MCF 10A (cell line): Measurements from ENCODE around the gene DOCK9. TPM values are rescaled to one million over a fixed set of nuclear protein-coding genes. Genes with fewer than 3 reads are reported as not detected.

ENCODE experiments used
- BruUV-seq: library from RNA; stranded (reverse); fragments of 400-500 nt; replicated peaks from 2 replicates; lab custom pipeline; 2021; lab: Mats Ljungman, UMichigan
- CTCF ChIA-PET: fragments of 300-600 bp; sonication (Branson Sonifier 250); formaldehyde crosslinking; extraction: SDS; loops from one replicate; lab custom pipeline; 2021; ENCODE audit warnings: antibody characterized with exemption, inconsistent platforms; lab: Yijun Ruan, JAX
- POLR2A ChIA-PET: fragments of 300-600, 350-650 bp; sonication (Branson Sonifier 250); formaldehyde crosslinking; extraction: SDS; loops from one replicate; lab custom pipeline; 2020; ENCODE audit warnings: antibody characterized with exemption, inconsistent platforms; lab: Yijun Ruan, JAX
- DNase-seq: peaks from one replicate; pipeline ENCODE4 v3.0.0-alpha.2; 2018; ENCODE audit not compliant: unreplicated experiment
- H3K27ac Mint-ChIP-seq: one replicate; pipeline ENCODE4 v1.8.0; 2022; ENCODE audit warnings: mild to moderate bottlenecking, low read depth, mixed read lengths; ENCODE audit not compliant: unreplicated experiment
- H3K27me3 Mint-ChIP-seq: one replicate; pipeline ENCODE4 v1.8.0; 2022; ENCODE audit warnings: mixed read lengths; ENCODE audit not compliant: insufficient read depth, unreplicated experiment
- H3K36me3 Mint-ChIP-seq: one replicate; pipeline ENCODE4 v1.8.0; 2022; ENCODE audit warnings: mild to moderate bottlenecking, moderate library complexity, mixed read lengths; ENCODE audit not compliant: insufficient read depth, unreplicated experiment
- H3K4me1 Mint-ChIP-seq: one replicate; pipeline ENCODE4 v1.8.0; 2022; ENCODE audit warnings: mixed read lengths; ENCODE audit not compliant: insufficient read depth, unreplicated experiment
- H3K4me3 Mint-ChIP-seq: one replicate; pipeline ENCODE4 v1.8.0; 2022; ENCODE audit warnings: mild to moderate bottlenecking, moderate library complexity, mixed read lengths; ENCODE audit not compliant: unreplicated experiment
- H3K9me3 Mint-ChIP-seq: one replicate; pipeline ENCODE4 v1.8.0; 2022; ENCODE audit warnings: mixed read lengths; ENCODE audit not compliant: unreplicated experiment
- CTCF ChIP-seq: fragments of 200-600 bp; IDR thresholded peaks from one replicate; pipeline ENCODE4 v1.8.0; 2022; ENCODE audit warnings: antibody characterized with exemption, mild to moderate bottlenecking; ENCODE audit not compliant: unreplicated experiment
- intact Hi-C: fragments of 100-400 bp; cut with micrococcal nuclease; formaldehyde crosslinking; loops from 2 replicates; pipeline ENCODE4 v1.14.1; 2022
- total RNA-seq: library from RNA; stranded (reverse); gene quantifications from 2 replicates; pipeline ENCODE4 v1.2.3, GENCODE V29; 2022

Gene DOCK9
- total RNA-seq, 1 experiment from 2014 or later = 77.0 TPM

- ChIA-PET POLR2A (interaction anchor here (0.5 to 0.6 kb wide), 2 partner anchors 247 to 1030 kb away, joined by 3 to 4 read pairs; no protein-coding TSS in a partner anchor), CTCF (interaction anchor here (1.0 to 1.4 kb wide), 4 partner anchors 9 to 71 kb away, joined by 3 to 4 read pairs (median 4); no protein-coding TSS in a partner anchor)
- no peak for TF ChIP-seq CTCF
- Mint-ChIP-seq H3K27me3 (no peaks in the 10 kb centered on the region), H3K4me3 (no peak overlapping the region), H3K4me1 (peaks cover 12% of the 10 kb centered on the region), H3K36me3 (peaks cover 6% of the 10 kb centered on the region), H3K9me3 (no peaks in the 10 kb centered on the region), H3K27ac (no peak overlapping the region)
- BruUV-seq = no TSS peak
- intact Hi-C loops = no loop called here
- DNase-seq = no peak
These were observed 14.8 kb downstream of the DOCK9 start for GRCh38 chr13:98962901-98963590.

GRCh38 chr13:98961503-98962105 is 16.3 kb downstream of the DOCK9 start:
- no peaks in the 10 kb centered on the region for H3K27me3 Mint-ChIP-seq
- intact Hi-C loops = no loop called here
- CTCF ChIA-PET = interaction anchor here (0.6 to 1.6 kb wide), 5 partner anchors 10 to 813 kb away, joined by 3 to 4 read pairs (median 3); no protein-coding TSS in a partner anchor
- H3K9me3 Mint-ChIP-seq = no peaks in the 10 kb centered on the region
- DNase-seq = no peak
- peaks cover 6% of the 10 kb centered on the region for H3K36me3 Mint-ChIP-seq
- no peak overlapping the region for H3K27ac Mint-ChIP-seq
- no peak for TF ChIP-seq CTCF
- peaks cover 12% of the 10 kb centered on the region for H3K4me1 Mint-ChIP-seq
- POLR2A ChIA-PET = interaction anchor here (0.8 kb wide), 1 partner anchor 15 kb away, joined by 3 read pairs; no protein-coding TSS in a partner anchor
- no peak overlapping the region for H3K4me3 Mint-ChIP-seq
- no TSS peak for BruUV-seq

- POLR2A ChIA-PET = interaction anchor here (0.8 to 1.3 kb wide), 4 partner anchors 12 to 17 kb away, joined by 3 to 4 read pairs (median 3); no protein-coding TSS in a partner anchor
- BruUV-seq = no TSS peak
- no peak for TF ChIP-seq CTCF
- DNase-seq = no peak
- peaks cover 12% of the 10 kb centered on the region for H3K4me1 Mint-ChIP-seq
- H3K27ac Mint-ChIP-seq = no peak overlapping the region
- no peaks in the 10 kb centered on the region for H3K27me3 Mint-ChIP-seq
- CTCF ChIA-PET = interaction anchor here (0.9 to 1.6 kb wide), 2 partner anchors 11 to 15 kb away, joined by 3 to 4 read pairs; no protein-coding TSS in a partner anchor
- H3K36me3 Mint-ChIP-seq = peaks cover 4% of the 10 kb centered on the region
- H3K4me3 Mint-ChIP-seq = no peak overlapping the region
- intact Hi-C loops = no loop called here
- H3K9me3 Mint-ChIP-seq = no peaks in the 10 kb centered on the region
These were observed 17.0 kb downstream of the DOCK9 start for GRCh38 chr13:98960606-98961502.
